ENCODE data around the gene STAT5A.
"Not testable (repeated sequence)": the region's sequence is repeated elsewhere in the genome, so short reads cannot be mapped to it uniquely, and the experiment has no call there.

Gene STAT5A

GRCh38 chr17:42309986-42310786, 21.9 kb downstream of the STAT5A start:
- DNase-seq: no peak

DNA sequence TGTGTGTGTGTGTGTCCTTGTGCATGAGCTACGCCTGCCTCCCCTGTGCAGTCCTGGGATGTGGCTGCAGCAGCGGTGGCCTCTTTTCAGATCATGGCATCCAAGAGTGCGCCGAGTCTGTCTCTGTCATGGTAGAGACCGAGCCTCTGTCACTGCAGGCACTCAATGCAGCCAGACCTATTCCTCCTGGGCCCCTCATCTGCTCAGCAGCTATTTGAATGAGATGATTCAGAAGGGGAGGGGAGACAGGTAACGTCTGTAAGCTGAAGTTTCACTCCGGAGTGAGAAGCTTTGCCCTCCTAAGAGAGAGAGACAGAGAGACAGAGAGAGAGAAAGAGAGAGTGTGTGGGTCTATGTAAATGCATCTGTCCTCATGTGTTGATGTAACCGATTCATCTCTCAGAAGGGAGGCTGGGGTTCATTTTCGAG, 22.5 kb downstream of the STAT5A start:
- DNase-seq: no peak

GRCh38 chr17:42311240-42312034, 23.1 kb downstream of the STAT5A start:
- DNase-seq: peak; percentile 82

GRCh38 chr17:42312035-42312284, 23.7 kb downstream of the STAT5A start:
- no peak for DNase-seq

DNA sequence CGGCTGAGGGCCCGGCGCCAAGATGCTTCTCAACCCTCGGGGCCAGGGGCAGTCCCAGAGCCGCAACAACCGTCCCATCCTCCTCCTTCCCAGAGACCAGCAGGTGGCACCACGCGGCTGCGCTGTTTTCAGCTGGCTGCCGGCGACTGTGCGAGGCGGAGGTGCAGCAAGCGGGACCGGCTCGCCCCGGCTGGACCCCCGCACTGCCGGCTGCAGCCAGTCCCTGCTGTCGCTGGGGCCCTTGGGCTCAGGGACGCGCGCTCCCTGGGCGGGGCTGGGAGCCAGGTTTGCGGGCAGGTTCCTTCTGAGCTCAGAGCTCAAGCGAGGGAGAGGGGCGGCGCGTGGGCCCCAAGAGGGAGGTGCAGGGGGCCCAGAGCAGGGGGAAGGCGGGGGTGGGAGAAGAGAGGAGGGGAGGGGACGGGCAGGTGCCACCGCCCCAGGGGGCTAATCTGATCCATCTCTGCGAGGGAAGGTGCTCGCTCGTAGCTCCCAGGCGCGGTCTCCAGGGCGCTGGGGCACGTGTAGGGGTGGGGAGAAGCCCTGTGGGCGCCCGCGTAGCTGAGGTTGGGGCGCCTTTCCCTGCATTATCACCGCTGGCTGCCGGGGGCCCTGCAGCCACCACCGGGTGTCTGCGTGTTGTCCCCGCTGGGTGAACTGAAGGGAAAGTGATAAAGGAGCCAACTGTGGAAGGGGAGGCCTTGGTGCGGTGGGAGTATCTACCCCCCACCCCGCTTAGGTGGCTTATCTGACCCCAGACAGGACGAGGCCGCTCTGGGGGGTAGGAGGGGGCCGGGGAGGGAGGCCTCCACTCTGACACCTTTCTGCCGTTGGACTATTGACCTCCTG, 24.2 kb downstream of the STAT5A start:
- peak; percentile 68 for DNase-seq

GRCh38 chr17:42313389-42313772, 25.1 kb downstream of the STAT5A start:
- no peak for DNase-seq

DNA sequence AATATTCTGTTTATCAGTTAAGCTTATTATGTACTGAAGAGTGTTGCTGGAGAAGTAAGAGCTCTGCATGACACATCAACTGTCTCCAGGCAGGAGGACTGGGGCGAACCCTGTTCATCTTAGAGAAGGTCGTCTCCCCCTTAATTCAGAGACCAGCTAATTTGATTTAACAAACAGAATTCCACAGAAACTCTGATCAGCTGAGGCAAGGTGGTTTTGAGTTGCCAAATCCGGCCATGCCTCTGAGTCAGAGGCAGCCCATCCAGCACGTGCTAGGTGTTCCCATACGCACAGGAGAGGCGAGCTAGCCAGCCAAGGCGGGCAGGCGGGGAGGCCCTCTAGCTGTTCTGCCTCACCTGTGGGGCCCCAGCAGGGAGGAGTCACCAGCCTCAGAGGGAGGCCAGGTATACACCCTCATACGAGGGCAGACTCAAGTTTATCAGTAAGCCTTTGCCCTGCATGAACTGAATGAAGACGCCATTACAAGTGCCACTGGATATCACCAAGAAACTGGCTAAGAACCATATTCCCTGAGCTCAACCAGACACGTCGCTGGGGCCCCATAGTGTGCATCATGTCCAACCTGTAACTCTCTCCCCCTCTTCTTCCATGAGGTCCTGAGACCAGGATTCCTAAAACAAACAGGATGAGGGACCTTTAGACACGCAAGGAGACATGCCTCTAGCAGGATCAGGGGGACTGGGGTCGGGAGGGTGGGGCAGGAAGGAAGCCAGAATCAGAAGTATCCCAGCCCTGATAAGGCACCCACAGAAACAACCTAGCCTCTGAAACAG, 25.7 kb downstream of the STAT5A start:
- DNase-seq: no peak

- peak; percentile 59 for DNase-seq
Measured at GRCh38 chr17:42315402-42316156, 27.3 kb downstream of the STAT5A start.

- DNase-seq: no peak
Measured at GRCh38 chr17:42316755-42317154, 28.5 kb downstream of the STAT5A start.

DNA sequence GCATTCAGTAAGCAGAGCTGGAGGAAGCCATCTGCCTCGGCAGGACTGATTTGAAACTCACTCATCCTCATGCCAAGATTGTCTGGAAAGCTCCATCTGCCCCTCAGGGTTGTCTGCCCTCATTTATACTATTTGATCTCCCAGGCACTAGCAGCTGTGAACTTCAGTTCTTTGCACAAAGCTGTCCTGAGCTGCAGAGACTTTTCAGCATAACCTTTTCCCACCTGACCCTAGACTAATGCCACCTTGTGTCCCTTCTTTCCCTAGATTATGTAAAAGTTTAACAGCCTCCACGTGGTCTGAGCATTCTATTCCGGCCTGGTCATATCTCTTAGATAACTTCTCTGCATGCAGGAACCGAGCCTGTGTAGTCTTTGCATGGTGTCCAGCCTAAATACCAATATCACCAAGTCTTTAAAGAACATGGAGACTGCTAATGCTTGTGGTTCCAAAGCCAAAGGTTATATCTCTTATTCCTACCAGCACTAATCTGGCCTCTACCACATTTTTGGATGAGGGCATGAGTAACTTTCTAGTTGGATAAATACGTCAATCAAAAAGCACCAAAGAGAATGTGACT, 29.1 kb downstream of the STAT5A start:
- DNase-seq: no peak

- DNase-seq: not testable (repeated sequence)
Measured at GRCh38 chr17:42317967-42318366, 29.7 kb downstream of the STAT5A start.

DNA sequence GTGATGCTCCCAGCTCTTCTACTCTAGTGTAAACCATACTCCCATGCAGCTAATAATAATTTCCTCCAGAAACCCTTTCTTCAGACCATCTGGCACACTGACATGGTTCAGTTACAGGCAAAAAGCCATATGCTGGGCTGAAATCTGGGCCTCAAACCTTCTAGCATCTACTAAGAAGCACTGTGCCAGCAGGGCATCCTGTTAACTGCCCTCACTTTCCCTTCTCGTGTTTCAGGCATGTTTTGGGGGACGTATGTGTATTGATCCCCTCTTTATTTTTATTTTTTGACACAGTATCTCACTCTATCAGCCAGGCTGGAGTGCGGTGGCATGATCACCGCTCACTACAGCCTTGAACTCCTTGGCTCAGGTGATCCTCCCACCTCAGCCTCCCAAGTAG, 33.3 kb downstream of the STAT5A start:
- no peak for DNase-seq

DNA sequence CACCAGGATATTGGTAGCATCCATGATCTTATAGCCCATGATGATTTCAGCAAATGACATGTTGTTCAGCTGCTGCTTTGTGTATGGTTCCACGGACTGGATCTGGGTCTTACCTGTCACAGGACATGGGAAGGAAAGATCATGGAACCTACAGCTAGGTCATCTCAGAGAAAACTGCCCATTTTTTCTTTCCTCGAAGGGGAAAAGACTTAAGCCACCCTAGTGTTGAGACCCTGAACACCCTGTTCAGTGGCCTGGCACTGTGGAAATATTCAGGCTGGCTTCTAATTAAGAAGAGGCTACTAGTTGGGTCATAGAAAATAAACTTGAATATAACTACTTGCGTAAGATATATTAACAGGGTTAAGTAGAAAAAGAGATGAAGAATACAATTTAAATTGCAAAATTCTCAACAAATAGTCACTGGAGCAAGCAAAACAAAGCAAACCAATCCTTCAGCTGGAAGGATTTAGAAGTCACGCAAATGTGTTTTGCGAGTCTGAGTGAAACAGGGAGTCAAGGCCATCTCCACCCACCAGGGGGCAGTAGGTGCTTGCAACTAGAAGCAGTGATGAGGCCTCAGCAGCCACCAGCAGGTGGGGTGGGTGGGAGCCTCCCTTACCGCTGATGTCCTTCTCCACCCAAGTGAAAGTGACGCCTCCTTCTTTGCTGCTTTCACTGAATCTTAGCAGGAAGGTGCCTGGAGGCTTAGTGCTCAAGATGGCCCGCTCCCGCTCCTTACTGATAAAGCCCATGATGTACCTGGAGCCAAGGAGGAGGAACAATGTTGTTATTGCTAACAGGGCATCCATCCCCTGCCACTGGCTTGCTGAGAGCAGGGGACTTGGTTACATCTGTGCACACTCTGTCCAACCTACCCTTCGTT, 34.3 kb downstream of the STAT5A start:
- peak; percentile 94 for DNase-seq

DNA sequence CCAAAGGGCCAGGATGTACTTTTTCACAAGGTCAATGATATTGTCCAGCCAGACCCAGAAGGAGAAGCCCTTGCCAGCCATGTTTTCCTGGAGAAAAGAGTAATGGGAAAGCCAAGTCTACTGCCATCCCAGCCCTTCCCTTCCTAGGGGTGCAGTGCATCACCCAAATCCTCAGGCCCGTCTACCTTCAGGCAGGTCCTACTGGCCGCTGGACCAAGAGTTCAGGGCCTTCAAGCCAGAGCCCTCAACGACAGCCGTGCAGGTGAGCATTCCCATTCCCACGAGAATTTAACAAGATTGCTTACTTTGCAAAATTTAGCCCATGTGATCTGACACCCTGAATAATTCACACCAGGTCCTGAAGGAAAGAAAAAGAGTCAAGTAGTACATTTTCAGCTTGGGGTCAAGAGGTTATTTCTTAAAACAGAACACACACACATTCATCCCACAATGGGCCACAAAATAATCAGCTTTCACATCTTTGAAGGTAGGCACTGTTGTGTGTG, 35.0 kb downstream of the STAT5A start:
- DNase-seq: no peak

- DNase-seq: no peak
Measured at GRCh38 chr17:42325026-42325425, 36.7 kb downstream of the STAT5A start.

DNA sequence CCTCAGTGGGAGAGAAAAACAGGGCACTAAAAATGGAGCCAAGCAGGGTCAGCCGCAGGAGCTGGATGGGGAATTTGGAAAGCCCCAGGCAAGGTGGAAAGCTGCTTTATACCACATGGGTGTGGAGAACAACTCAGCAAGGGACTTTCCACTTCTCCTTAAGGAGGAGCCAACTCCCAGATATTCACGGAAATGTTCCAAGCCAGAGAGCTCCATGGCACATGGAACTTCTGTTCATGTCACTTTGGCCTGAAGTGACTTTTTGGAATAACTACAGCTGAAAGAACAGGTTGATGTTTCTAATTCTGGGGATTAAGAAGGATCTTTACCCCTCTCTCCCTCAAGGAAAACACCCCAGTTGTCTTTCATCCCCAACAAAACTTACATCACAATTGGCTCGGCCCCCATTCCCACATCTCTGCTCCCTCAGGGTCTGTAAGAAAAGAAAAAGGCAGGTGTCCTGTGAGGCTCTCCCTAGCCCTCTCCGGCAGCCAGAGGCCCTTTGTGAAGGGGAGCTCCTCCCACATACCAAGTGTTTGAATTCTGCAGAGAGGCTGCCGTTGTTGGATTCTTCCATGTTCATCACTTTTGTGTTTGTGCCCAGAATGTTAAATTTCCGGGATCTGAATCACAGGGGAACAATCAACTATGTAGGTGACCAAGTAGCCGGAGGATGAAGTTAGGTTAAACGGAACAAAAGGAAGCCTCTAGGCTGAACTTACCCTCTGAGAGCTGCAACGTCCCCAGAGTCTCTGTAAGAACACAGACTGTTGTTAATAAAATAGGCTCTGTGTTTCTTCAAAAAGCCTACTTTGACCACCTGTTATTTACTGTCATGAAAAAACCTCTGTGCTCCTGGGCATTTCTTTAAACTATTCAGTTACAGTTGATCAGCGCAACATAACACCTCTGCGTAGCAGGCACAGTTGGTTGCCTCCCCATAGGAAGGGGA, 41.0 kb downstream of the STAT5A start:
- DNase-seq: no peak

DNA sequence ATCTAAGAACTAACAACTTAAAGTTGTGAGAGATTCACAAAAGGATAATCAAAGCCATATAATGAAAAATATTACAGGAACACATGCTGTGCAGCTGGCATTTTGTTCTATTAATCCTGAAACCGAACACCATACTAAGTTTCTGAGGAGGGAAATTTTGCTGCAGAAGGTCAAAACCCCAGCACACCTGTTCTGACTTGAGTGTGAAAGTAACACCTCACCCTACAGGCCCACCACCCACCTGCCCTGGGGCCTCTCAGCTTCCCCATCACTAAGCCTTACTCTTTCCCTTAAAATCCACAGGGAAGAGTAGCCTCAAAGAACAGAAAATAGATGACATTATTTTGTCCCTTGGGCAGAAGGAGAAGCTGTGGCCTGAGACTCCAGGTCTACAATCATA, 44.8 kb downstream of the STAT5A start:
- no peak for DNase-seq

- no peak for DNase-seq
Measured at GRCh38 chr17:42334677-42335076, 46.4 kb downstream of the STAT5A start.

- peak; percentile 92 for DNase-seq
Measured at GRCh38 chr17:42337442-42337841, 49.1 kb downstream of the STAT5A start.

Measured in suppressor macrophage treated with lipopolysaccharide for 4 hours (primary cell).